Tibial nerve (tissue), 4 donors: Measurements from ENCODE around the gene C11orf68.

Experiments
- EP300 ChIP-seq, 2 donors: sonication (generic); formaldehyde crosslinking; IDR thresholded peaks; one replicate each; pipeline ENCODE4 v1.6.1; 2017; ENCODE audit warnings: antibody characterized with exemption in 2 of 2, mild to moderate bottlenecking in 1 of 2
- POLR2A ChIP-seq, 2 donors: fragments of 450-650 bp; IDR thresholded peaks; one replicate each; pipeline ENCODE4 v1.6.1; 2017; ENCODE audit warnings: antibody characterized with exemption in 2 of 2, mild to moderate bottlenecking in 2 of 2, moderate library complexity in 2 of 2
- TF ChIP-seq, protein P1 (sequence below), 5 experiments: fragments of 200-600 bp in 3 of 5; fragments of 450-650 bp in 2 of 5; sonication (generic) in 3 of 5; IDR thresholded peaks; one replicate each; pipeline ENCODE4 v1.5.1; 2016 to 2019; ENCODE audit warnings: antibody characterized with exemption in 5 of 5, mild to moderate bottlenecking in 3 of 5, moderate library complexity in 2 of 5

GRCh38 chr11:65868907-65869306 lies 50.0 kb downstream of the C11orf68 start:
- TF ChIP-seq, protein P1, sequence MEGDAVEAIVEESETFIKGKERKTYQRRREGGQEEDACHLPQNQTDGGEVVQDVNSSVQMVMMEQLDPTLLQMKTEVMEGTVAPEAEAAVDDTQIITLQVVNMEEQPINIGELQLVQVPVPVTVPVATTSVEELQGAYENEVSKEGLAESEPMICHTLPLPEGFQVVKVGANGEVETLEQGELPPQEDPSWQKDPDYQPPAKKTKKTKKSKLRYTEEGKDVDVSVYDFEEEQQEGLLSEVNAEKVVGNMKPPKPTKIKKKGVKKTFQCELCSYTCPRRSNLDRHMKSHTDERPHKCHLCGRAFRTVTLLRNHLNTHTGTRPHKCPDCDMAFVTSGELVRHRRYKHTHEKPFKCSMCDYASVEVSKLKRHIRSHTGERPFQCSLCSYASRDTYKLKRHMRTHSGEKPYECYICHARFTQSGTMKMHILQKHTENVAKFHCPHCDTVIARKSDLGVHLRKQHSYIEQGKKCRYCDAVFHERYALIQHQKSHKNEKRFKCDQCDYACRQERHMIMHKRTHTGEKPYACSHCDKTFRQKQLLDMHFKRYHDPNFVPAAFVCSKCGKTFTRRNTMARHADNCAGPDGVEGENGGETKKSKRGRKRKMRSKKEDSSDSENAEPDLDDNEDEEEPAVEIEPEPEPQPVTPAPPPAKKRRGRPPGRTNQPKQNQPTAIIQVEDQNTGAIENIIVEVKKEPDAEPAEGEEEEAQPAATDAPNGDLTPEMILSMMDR (IDR thresholded peaks at IDR 0.05), result no peak
- TF ChIP-seq POLR2A (IDR thresholded peaks at IDR 0.05) (no peak), EP300 (IDR thresholded peaks at IDR 0.05) (no peak)
